Bone marrow (tissue), 2 donors: Measurements from ENCODE around the gene SH3RF3.

Experiments
- DNase-seq, 2 donors: peaks; one replicate each; lab custom pipeline; 2025; lab: John Stamatoyannopoulos, UW

Gene SH3RF3

GRCh38 chr2:109507217-109507616 is 378.2 kb downstream of the SH3RF3 start:
- peak in 1 of 2 donors; percentile 88 for DNase-seq

DNA sequence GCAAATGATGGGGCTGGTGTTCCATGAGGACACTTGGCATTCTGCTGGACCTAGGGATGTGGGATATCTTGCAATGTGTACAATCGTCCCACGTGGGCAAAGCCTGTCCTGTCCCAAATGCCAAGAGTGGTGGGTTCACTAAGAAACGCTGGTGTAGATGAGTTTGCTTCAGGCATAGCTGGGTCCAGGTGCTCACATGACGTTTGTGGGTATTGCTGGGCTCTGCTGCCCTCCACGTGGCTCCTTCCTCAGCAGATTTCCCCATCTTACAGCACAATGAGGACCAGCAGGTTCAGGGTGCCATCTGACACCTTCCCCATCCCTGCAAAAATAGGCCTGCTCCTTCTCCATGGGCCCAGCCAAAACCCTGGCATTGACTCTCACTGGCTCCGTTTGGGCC is 378.8 kb downstream of the SH3RF3 start:
- no peak for DNase-seq

GRCh38 chr2:109508556-109508955 is 379.6 kb downstream of the SH3RF3 start:
- DNase-seq, result no peak

DNA sequence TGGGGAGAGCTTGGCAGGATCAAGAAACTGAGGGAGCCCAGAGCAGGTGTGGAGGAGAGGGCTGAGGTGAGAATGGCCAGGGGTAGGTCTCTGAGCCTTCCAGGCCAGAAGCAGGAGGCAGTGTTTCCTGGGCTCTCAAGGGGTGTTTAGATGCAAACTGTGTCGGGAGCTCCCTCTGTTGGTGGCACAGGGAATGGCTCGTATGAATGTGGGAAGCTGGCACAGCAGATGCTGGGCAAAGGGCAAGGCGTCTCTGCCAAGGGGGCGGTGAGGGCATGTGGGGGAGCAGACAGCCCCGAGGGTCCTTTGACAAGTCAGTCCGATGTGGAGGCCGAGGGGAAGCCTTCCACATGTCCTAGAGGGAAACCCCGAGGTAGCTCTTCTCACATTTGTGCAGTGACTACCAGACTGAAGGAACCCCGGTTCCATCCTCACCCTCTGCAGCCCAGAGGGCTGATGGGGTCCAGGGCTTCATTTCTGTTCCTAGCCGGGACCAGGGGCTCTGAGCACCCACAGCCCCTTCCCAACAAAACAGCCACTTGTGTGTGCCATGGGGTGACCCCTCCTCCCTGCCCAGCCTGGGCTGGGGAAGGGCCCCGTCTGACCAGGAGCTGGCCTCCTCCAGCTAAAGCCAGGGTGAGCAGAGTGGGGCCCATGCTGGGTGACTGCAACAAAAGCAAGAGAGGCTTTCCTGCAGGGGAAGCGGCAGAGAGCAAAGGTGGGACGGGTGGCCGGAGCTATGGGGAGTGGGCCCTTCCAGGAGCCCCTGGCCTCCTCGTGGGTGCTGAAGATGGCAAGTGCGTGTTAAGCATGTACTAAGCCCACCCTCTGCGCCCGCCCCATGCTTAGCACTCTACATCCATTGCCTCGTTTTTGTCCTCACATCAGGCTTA is 381.4 kb downstream of the SH3RF3 start:
- peak; percentile 59 to 63 for DNase-seq

DNA sequence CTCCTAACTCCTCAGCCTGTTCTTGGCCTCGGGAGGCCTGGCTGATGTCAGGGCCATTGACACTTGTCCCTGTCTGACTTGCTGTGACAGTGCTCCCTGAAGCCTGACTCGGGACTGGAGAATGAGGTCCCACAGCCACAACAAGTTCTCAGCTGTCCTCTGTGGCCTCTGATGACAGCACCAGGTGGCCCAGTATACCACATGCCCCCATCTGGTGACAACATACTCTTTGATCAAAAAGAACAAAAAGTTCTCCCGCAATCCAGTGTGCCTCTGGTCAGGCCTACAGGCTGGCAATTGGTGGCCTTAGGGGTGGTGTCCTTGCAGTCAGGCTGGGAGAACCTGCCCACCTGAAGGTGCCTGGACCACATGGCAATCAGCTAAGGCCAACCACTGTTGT is 382.2 kb downstream of the SH3RF3 start:
- no peak for DNase-seq

DNA sequence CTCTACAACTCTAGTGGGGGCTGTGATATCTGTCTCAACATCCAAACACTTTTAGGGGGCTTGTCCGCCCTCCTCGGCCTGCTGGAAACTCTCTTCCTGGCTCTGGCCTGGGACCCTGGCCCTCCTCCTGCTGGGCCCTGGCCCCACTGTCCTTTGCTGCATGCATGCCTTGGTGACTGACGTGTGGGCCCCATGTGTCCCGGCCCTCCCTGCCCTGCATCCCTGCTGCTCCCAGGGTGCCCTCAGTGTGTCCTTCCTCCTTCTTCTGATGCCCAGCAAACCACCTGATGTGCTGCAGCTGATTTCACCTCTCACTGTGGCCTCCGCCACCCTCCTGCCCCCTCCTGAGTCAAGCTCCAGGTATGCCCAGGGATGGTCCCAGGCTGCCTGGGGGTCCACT is 383.1 kb downstream of the SH3RF3 start:
- DNase-seq, result no peak

GRCh38 chr2:109513230-109513629 is 384.2 kb downstream of the SH3RF3 start:
- no peak for DNase-seq

- DNase-seq, result no peak
These were observed 385.0 kb downstream of the SH3RF3 start for GRCh38 chr2:109513749-109514588.

DNA sequence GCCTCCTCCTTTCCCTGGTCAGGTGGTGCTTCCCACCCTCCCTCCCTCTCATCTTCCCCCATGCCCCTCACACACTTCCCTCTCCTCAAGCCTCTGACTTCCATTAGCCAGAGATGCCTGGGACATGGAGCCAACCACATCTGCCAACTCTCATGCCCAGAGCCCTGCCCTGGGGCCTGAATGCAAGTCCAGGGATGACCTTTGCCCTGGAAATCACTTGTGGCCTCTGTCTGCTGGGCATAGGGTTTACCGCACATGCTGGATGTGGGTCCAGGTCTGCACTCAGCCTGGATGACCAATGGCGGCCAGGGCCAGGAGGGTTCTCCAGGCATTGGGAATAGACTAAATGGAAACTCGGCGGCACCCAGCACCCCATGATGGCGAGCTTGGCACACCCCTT is 385.9 kb downstream of the SH3RF3 start:
- DNase-seq, result no peak

GRCh38 chr2:109516445-109517117 is 387.6 kb downstream of the SH3RF3 start:
- DNase-seq, result no peak

- no peak for DNase-seq
These were observed 388.3 kb downstream of the SH3RF3 start for GRCh38 chr2:109517118-109517889.

- no peak for DNase-seq
These were observed 390.5 kb downstream of the SH3RF3 start for GRCh38 chr2:109519513-109519912.

DNA sequence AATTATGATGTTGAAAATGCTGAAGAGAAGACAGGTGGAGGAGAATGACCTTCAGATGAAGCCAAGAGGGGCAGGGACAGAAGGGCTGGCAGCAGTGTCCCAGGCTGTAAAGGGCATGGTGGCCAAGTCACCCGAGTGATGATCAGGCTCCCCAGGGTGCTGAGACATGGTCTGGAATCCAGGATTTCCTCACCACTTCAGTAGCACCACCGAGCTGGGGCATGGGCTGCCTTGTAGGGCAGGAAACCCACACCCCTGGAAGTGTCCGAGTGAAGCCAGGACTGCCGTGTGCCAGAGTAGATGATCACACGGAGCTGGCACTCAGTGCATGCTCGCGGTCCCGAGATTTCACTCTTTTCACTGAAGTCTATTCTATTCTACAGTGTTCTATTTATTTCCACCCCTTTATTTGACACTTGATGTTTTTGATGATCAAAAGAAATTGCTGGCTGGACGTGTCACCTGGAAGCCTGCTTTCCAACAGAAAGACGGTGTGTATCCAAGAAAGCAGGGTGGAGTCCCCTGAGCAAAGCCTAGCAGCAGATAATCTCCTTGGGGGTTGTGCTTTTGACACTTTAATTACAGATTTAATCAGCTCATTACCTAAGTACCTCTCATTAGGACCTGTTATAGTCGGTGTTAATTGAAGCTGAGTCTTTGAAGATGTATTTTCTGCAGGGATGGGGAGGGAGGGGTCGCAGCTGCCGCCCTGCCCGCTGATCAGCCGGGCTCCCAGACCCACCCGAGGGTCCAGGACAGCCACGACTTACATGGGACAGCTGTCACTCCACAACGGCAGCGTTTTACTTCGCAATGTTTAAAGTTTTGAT is 392.4 kb downstream of the SH3RF3 start:
- DNase-seq, result no peak

GRCh38 chr2:109522063-109522374 is 393.0 kb downstream of the SH3RF3 start:
- no peak for DNase-seq

DNA sequence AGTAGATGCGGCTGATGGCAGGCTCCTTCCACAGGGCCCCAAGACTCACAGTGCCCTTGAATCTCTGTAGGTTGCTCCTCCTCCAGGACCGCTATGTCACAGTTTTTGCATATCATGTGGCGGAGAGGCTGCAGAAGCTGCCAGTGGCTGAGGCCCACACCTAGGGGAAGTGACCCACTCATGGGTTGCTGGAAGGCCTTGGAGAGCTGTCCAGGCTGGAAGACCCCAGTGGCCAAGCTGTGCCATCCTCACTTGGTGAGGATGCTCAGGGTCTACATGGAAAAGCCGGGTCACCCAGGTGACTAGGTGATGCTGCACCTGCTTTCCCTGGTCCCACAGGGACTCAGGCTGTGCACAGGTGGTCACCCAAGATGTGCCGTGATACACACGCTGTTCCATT is 394.1 kb downstream of the SH3RF3 start:
- no peak for DNase-seq

DNA sequence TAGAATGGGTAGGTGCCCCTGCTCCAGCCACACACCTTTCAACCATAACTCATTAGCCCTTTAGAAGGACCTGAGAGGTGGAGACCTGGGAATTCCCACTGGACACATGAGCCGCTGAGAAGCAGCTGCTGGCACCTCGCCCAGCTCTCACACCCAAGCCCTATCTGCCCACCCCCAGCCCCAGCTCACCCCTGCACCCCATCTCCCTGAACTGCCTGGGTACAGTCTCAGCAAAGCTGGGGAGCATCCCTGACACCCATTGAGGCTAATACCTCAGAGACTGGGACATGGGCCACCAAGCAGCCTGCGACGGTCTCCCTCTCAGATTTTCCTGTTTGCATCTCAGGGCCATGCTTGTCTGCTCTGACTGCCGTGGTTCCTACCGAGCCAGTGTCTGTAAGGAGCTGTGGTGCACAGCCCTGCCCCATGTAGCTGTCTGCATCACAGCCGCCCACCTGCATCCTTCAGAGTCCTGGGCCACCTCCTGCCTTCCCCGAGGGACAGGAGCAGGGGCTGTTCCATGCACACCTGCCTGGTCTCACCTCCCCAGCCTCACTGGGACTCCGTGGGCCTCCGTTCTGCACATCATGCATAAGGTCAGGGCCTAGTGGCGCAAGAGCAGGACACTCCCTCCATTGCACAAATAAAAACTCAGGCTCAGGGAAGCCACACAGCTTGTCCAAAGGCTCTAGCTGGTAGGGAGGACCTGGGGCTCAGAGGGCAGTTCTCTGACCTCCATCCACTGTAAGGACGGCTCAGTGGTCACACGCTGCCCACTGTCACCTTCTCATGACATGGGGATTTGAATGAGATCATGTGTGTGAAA is 394.7 kb downstream of the SH3RF3 start:
- no peak for DNase-seq

- DNase-seq, result no peak
These were observed 396.8 kb downstream of the SH3RF3 start for GRCh38 chr2:109525836-109526235.

GRCh38 chr2:109526442-109526970 is 397.5 kb downstream of the SH3RF3 start:
- no peak for DNase-seq

GRCh38 chr2:109527079-109527478 is 398.1 kb downstream of the SH3RF3 start:
- DNase-seq, result no peak
